ENCODE measurements around the gene RIPOR2.
"Not testable (repeated sequence)": the region's sequence is repeated elsewhere in the genome, so short reads cannot be mapped to it uniquely, and the experiment has no call there.

The RIPOR2 gene

DNA sequence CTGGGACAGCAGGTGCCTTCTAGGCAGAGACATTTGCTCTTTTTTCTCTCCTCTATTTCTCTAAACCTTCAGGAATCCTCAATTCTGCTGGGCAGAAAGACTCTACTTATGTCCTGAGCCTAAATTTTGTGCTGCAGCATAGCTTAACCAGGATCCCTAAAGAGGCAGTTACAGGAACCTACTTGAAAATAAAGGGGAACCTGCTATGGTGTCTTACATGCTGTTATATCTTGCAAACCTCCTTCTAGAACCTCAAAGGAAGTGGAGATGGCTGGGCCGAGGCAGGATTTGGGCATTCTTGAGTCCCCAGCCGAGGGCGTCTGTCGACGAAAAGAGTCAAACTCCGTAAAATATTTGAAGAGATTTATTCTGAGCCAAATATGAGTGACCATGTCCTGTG is 178.1 kb downstream of the RIPOR2 start:
- DNase-seq, result no peak

DNA sequence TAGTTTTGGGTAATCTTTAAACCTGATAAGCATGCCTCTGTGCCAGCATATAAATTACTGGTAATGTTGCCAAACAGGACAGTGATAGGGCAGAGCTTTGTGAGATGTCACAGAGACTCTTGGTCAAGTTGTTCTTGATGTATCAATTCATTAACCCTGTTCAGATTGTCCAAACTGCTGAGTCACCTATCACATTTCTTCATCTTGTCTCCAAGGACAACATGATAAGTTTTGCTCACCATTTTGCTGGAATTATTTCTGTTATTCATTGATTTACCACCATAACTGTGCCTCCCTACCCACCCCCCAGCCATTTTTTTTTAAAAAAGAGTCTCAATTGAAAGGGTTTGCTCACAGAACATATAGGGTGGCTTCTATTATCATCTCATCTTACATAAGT is 180.5 kb downstream of the RIPOR2 start:
- DNase-seq, result no peak

DNA sequence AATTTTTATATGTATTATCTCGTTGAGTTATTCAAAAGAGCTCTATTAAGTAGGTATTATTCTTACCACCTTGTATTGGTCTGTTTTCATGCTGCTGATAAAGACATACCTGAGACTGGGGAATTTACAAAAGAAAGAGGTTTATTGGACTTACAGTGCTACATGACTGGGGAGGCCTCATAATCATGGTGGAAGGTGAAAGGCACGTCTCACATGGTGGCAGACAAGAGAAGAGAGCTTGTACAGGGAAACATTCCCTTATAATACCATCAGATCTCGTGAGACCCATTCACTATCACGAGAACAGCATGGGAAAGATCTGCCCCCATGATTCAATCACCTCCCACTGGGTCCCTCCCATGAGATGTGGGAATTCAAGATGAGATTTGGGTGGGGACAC is 181.4 kb downstream of the RIPOR2 start:
- DNase-seq, result not testable (repeated sequence)
